Endothelial cell of umbilical vein (primary cell): ENCODE data around the gene GALNT2. TPM values are rescaled to one million over a fixed set of nuclear protein-coding genes. Genes with fewer than 3 reads are reported as not detected.

Experiments
- BruUV-seq: library from RNA; stranded (reverse); fragments of 400-500 nt; replicated peaks from 2 replicates; lab custom pipeline; 2021; lab: Mats Ljungman, UMichigan
- CTCF ChIA-PET: fragments of 300-600, 350-600 bp; sonication (Branson Sonifier 250); formaldehyde crosslinking; loops from one replicate; lab custom pipeline; 2021; ENCODE audit warnings: antibody characterized with exemption, inconsistent platforms; lab: Charles Lee
- POLR2A ChIA-PET: fragments of 300-600, 350-600 bp; sonication (Branson Sonifier 250); formaldehyde crosslinking; loops from one replicate; lab custom pipeline; 2021; ENCODE audit warnings: antibody characterized with exemption, inconsistent platforms; lab: Charles Lee
- DNase-seq: peaks from one replicate; pipeline ENCODE4 v3.0.0-alpha.2; 2011; ENCODE audit warnings: low read depth, low spot score
- FAIRE-seq: peaks from 2 replicates; lab custom pipeline; 2011; peaks lifted over from hg19 to GRCh38; lab: Jason Lieb, UNC
- H2AFZ ChIP-seq: 2 replicates; pipeline ENCODE4 v1.6.0; 2012; ENCODE audit warnings: low read depth, low read length, control low read depth, inconsistent platforms
- H3K27ac ChIP-seq: 2 replicates; pipeline ENCODE4 v1.5.1; 2011; ENCODE audit warnings: low read depth, mild to moderate bottlenecking, control low read depth, low read length, moderate library complexity; ENCODE audit not compliant: insufficient read depth
- H3K27me3 ChIP-seq, 2 experiments: 2 replicates each; pipeline versions ENCODE4 v1.6.0 to v1.6.1; 2011; ENCODE audit warnings: low read length in 2 of 2, mixed read lengths in 1 of 2; ENCODE audit not compliant: control insufficient read depth in 2 of 2, insufficient read depth in 2 of 2
- H3K36me3 ChIP-seq, 2 experiments: 2 replicates in 1 of 2; 3 replicates in 1 of 2; pipeline ENCODE4 v1.5.1; 2011; ENCODE audit warnings: low read length in 2 of 2, mild to moderate bottlenecking in 1 of 2, moderate library complexity in 1 of 2; ENCODE audit not compliant: control insufficient read depth in 2 of 2, insufficient read depth in 2 of 2; ENCODE audit errors: extremely low read depth in 1 of 2
- H3K4me1 ChIP-seq: 3 replicates; pipeline ENCODE4 v1.5.1; 2011; ENCODE audit warnings: mild to moderate bottlenecking, low read length; ENCODE audit not compliant: control insufficient read depth, insufficient read depth; ENCODE audit errors: extremely low read depth
- H3K4me2 ChIP-seq: 2 replicates; pipeline ENCODE4 v1.6.1; 2011; ENCODE audit warnings: low read length, control low read depth, mixed read lengths; ENCODE audit not compliant: insufficient read depth
- H3K4me3 ChIP-seq, 3 experiments: fragments of 200-600 bp in 1 of 3; sonication (generic), shearing (Covaris generic) in 1 of 3; replicated peaks in 1 of 3; 2 replicates each; pipeline ENCODE4 v1.5.1; 2011 to 2016; ENCODE audit warnings: control low read depth in 3 of 3, low read length in 3 of 3, mild to moderate bottlenecking in 2 of 3, inconsistent platforms in 1 of 3, low read depth in 1 of 3, moderate library complexity in 1 of 3; ENCODE audit not compliant: insufficient read depth in 1 of 3
- H3K79me2 ChIP-seq: 2 replicates; pipeline ENCODE4 v1.6.0; 2012; ENCODE audit warnings: low read length, inconsistent platforms; ENCODE audit not compliant: control insufficient read depth, insufficient read depth
- H3K9ac ChIP-seq: replicated peaks from 2 replicates; pipeline ENCODE3; 2011; ENCODE audit warnings: low read length, control low read depth; ENCODE audit not compliant: insufficient read depth; ENCODE audit errors: extremely low read depth
- H3K9me1 ChIP-seq: replicated peaks from 3 replicates; pipeline ENCODE4 v1.6.0; 2011; ENCODE audit warnings: mild to moderate bottlenecking, low read length; ENCODE audit not compliant: control insufficient read depth, insufficient read depth; ENCODE audit errors: extremely low read depth
- H3K9me3 ChIP-seq: replicated peaks from 2 replicates; pipeline ENCODE4 v1.5.1; 2012; ENCODE audit warnings: low read length, inconsistent platforms; ENCODE audit not compliant: control insufficient read depth, insufficient read depth
- H4K20me1 ChIP-seq: replicated peaks from 2 replicates; pipeline ENCODE3; 2011; ENCODE audit warnings: mild to moderate bottlenecking, low read length; ENCODE audit not compliant: control insufficient read depth, insufficient read depth; ENCODE audit errors: extremely low read depth
- CTCF ChIP-seq, 2 donors: IDR thresholded peaks; 1 replicate in 1 of 2; 2 replicates in 1 of 2; pipeline ENCODE4 v1.5.1; 2011; ENCODE audit warnings: low read length in 2 of 2, mild to moderate bottlenecking in 2 of 2, moderate library complexity in 2 of 2, control low read depth in 1 of 2, inconsistent platforms in 1 of 2, low read depth in 1 of 2; ENCODE audit not compliant: insufficient read depth in 1 of 2; ENCODE audit errors: extremely low read depth in 1 of 2
- EZH2 ChIP-seq: IDR thresholded peaks from 2 replicates; pipeline ENCODE4 v1.6.1; 2012; ENCODE audit warnings: borderline replicate concordance, low read depth, mild to moderate bottlenecking, moderate library complexity, low read length, inconsistent platforms; ENCODE audit not compliant: severe bottlenecking
- FOS ChIP-seq: IDR thresholded peaks from 2 replicates; pipeline ENCODE4 v1.6.1; 2011; ENCODE audit warnings: mild to moderate bottlenecking, low read length, moderate library complexity, borderline replicate concordance; ENCODE audit not compliant: insufficient read depth
- GATA2 ChIP-seq: IDR thresholded peaks from 2 replicates; pipeline ENCODE4 v1.7.0; 2011; ENCODE audit warnings: low read depth, mild to moderate bottlenecking, moderate library complexity, mixed read lengths, low read length; ENCODE audit not compliant: insufficient read length, insufficient read depth
- JUN ChIP-seq: IDR thresholded peaks from 2 replicates; pipeline ENCODE4 v1.6.1; 2011; ENCODE audit warnings: borderline replicate concordance, low read depth; ENCODE audit not compliant: insufficient read length, insufficient read depth
- MYC ChIP-seq: IDR thresholded peaks from one replicate; pipeline ENCODE4 v1.6.1; 2011; ENCODE audit warnings: mild to moderate bottlenecking, low read depth, low read length
- POLR2A ChIP-seq: IDR thresholded peaks from 2 replicates; pipeline ENCODE4 v1.6.1; 2012; ENCODE audit warnings: low read depth, mild to moderate bottlenecking, control low read depth, low read length
- POLR2AphosphoS5 ChIP-seq: IDR thresholded peaks from 2 replicates; pipeline ENCODE4 v1.6.1; 2012; ENCODE audit warnings: low read depth, mild to moderate bottlenecking, control low read depth, low read length, moderate library complexity; ENCODE audit not compliant: insufficient read depth
- dilution Hi-C: fragments of 300-500 bp; cut with MboI; formaldehyde crosslinking; loops from one replicate; pipeline ENCODE4 v1.15.0; 2019; ENCODE audit warnings: low sequenced_read_pairs; ENCODE audit not compliant: extremely low pct_ligation_motif_present
- intact Hi-C: fragments of 100-400 bp; cut with micrococcal nuclease; formaldehyde crosslinking; loops from one replicate; pipeline ENCODE4 v1.10.0; 2022
- polyA plus RNA-seq, 4 experiments: library from polyadenylated mRNA; depleted of rRNA in 3 of 4; stranded (reverse) in 3 of 4; unstranded in 1 of 4; fragments of >200 nt; gene quantifications; 2 replicates each; pipeline versions ENCODE4 v1.2.1 to v1.2.3, GENCODE V29; 2011 to 2012; ENCODE audit warnings: missing spikeins in 1 of 4
- total RNA-seq: library from RNA; stranded (reverse); gene quantifications from 2 replicates; pipeline ENCODE4 v1.2.3, GENCODE V29; 2021
- TF ChIP-seq, protein P1 (sequence below): IDR thresholded peaks from 2 replicates; pipeline ENCODE4 v1.6.1; 2011; ENCODE audit not compliant: insufficient read depth, insufficient read length

Gene GALNT2
- total and polyA plus RNA-seq, 2 donors (not counting 3 experiments of a cell fraction or from before 2014, with no cell fraction given): 56.3 to 77.5 TPM

GRCh38 chr1:230208619-230209261, 141.7 kb downstream of the GALNT2 start:
- H3K4me3 ChIP-seq: no peak overlapping the region
- no peaks in the 10 kb centered on the region for H4K20me1 ChIP-seq
- H2AFZ ChIP-seq: no peak overlapping the region
- no peaks in the 10 kb centered on the region for H3K9me1 ChIP-seq
- peaks cover 38% of the 10 kb centered on the region for H3K4me1 ChIP-seq
- no TSS peak for BruUV-seq
- ChIA-PET CTCF (interaction anchor here (0.6 to 1.8 kb wide), 2 partner anchors 38 to 118 kb away, joined by 4 to 5 read pairs; no protein-coding TSS in a partner anchor), POLR2A (no interaction called here)
- peaks cover 5% of the 10 kb centered on the region for H3K79me2 ChIP-seq
- TF ChIP-seq FOS (no peak), EZH2 (no peak), MYC (no peak), GATA2 (no peak), POLR2A (no peak), POLR2AphosphoS5 (no peak), JUN (no peak), CTCF (IDR thresholded peaks at IDR 0.05; ENCODE audit: extremely low read depth in 1 of 2, insufficient read depth in 1 of 2, low read depth in 1 of 2, low read length in 2 of 2) (no peak)
- TF ChIP-seq, protein P1, sequence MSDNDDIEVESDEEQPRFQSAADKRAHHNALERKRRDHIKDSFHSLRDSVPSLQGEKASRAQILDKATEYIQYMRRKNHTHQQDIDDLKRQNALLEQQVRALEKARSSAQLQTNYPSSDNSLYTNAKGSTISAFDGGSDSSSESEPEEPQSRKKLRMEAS: no peak
- H3K27ac ChIP-seq: peak overlapping the region; percentile 83
- H3K4me2 ChIP-seq: no peak overlapping the region
- no peaks in the 10 kb centered on the region for H3K36me3 ChIP-seq
- FAIRE-seq (peak; percentile 46), DNase-seq (no peak)
- H3K27me3 ChIP-seq: no peaks in the 10 kb centered on the region
- dilution Hi-C loops (no loop called here), intact Hi-C loops (loop anchor here (1.0 to 5.0 kb wide), 3 partner anchors 22 to 651 kb away; partner anchors contain the start of gene ABCB10)
- no peak overlapping the region for H3K9ac ChIP-seq
- no peaks in the 10 kb centered on the region for H3K9me3 ChIP-seq
